ENCODE data around the gene SPATA31E1.

SPATA31E1 gene

DNA sequence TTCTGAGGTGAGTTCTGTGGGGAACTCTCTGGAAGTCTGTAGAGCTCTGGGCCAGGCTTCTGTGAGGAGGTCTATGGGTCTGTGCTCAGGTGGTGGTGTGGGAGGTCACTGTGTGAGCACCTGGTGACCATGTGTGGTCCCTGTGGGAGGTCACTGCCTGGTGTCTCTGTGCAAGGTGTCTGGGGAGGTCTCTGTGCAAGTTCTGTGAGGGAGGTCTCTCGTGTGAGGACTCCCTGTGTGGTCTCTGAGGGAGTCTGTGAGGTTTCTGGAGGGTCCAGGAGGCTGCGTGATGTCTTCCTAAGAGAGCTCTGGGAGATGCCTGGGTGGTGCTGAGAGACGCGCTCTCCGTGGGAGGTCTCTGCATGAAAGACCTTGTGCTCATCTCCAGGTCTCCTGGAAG, 6.0 kb upstream of the SPATA31E1 start:
- no peak for TF ChIP-seq YY1 (IDR thresholded peaks at IDR 0.05; ENCODE audit: low read depth)
- TF ChIP-seq TAF1 (IDR thresholded peaks at IDR 0.05; ENCODE audit: low read depth) = no peak
- TF ChIP-seq TEAD4 (IDR thresholded peaks at IDR 0.05) = no peak
- TF ChIP-seq EP300 (IDR thresholded peaks at IDR 0.05; ENCODE audit: borderline replicate concordance) = no peak
- no peak for TF ChIP-seq CEBPB (IDR thresholded peaks at IDR 0.05)
- no peak for TF ChIP-seq MAX (IDR thresholded peaks at IDR 0.05)
- TF ChIP-seq, protein P1, sequence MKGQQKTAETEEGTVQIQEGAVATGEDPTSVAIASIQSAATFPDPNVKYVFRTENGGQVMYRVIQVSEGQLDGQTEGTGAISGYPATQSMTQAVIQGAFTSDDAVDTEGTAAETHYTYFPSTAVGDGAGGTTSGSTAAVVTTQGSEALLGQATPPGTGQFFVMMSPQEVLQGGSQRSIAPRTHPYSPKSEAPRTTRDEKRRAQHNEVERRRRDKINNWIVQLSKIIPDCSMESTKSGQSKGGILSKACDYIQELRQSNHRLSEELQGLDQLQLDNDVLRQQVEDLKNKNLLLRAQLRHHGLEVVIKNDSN (IDR thresholded peaks at IDR 0.05) = no peak
- TF ChIP-seq EGR1 (IDR thresholded peaks at IDR 0.05) = no peak
- TF ChIP-seq ZBTB7A (IDR thresholded peaks at IDR 0.05; ENCODE audit: low read depth) = no peak
- no peak for TF ChIP-seq TCF12 (IDR thresholded peaks at IDR 0.05; ENCODE audit: low read depth)
- no peak for TF ChIP-seq CREB1 (IDR thresholded peaks at IDR 0.05; ENCODE audit: low read depth)
- TF ChIP-seq RAD21 (IDR thresholded peaks at IDR 0.05; ENCODE audit: low read depth) = no peak
- no peak for TF ChIP-seq NFIC (IDR thresholded peaks at IDR 0.05)
- no peak for TF ChIP-seq FOXM1 (IDR thresholded peaks at IDR 0.05; ENCODE audit: borderline replicate concordance, low read depth)
- no peak for TF ChIP-seq REST (IDR thresholded peaks at IDR 0.05; ENCODE audit: low read depth)

DNA sequence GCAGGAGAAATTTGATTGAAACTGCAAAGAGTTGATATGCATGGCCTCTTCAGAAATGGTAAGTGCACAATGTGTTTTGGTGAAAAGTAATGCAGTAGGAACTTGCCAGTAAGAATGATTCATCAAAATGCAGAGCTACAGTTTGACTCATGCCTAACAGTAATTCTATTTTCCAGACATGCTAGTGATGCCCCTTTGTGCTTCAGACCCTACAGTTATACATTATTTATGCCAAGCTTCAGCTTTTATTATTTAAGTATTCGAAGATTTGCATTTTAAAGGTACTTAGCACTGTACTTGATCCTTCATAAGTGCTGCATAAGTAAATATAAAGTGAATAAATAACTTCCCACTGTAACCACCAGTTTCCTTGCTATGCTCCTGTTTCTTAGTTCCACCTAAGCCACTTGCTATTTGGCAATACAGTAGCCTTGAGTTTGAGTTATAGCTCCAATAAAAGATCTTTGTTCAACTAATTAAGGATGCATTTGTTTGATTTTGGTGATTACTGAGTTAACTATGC, 3.6 kb upstream of the SPATA31E1 start:
- TF ChIP-seq TEAD4 (IDR thresholded peaks at IDR 0.05) (no peak), CREB1 (IDR thresholded peaks at IDR 0.05; ENCODE audit: low read depth) (no peak), REST (IDR thresholded peaks at IDR 0.05; ENCODE audit: low read depth) (no peak), FOXM1 (IDR thresholded peaks at IDR 0.05; ENCODE audit: borderline replicate concordance, low read depth) (no peak), CEBPB (IDR thresholded peaks at IDR 0.05) (no peak), EP300 (IDR thresholded peaks at IDR 0.05; ENCODE audit: borderline replicate concordance) (no peak), YY1 (IDR thresholded peaks at IDR 0.05; ENCODE audit: low read depth) (no peak), MAX (IDR thresholded peaks at IDR 0.05) (no peak), EGR1 (IDR thresholded peaks at IDR 0.05) (no peak), ZBTB7A (IDR thresholded peaks at IDR 0.05; ENCODE audit: low read depth) (no peak), NFIC (IDR thresholded peaks at IDR 0.05) (no peak), TCF12 (IDR thresholded peaks at IDR 0.05; ENCODE audit: low read depth) (no peak), RAD21 (IDR thresholded peaks at IDR 0.05; ENCODE audit: low read depth) (no peak), TAF1 (IDR thresholded peaks at IDR 0.05; ENCODE audit: low read depth) (no peak)
- TF ChIP-seq, protein P1 (IDR thresholded peaks at IDR 0.05) = no peak

DNA sequence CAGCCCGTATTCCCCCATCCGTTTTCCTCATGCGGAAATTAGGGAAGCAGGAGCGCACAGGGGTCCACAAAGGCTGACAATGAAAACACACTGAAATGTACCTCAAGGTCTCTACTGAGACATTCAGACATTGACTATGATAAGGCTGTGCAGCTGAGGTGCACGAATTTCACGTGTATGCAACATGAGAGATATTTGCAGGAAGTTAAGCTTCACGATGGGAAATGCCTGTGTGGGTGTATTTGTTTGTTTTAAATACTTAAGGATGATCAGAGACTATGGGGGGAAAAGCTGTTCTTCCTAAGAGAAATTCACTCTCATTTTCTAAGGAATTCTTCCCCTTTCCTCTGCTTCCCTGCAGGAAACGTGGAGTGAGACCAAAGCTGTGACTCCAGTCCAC, 2.6 kb upstream of the SPATA31E1 start:
- no peak for TF ChIP-seq TAF1 (IDR thresholded peaks at IDR 0.05; ENCODE audit: low read depth)
- no peak for TF ChIP-seq REST (IDR thresholded peaks at IDR 0.05; ENCODE audit: low read depth)
- TF ChIP-seq CREB1 (IDR thresholded peaks at IDR 0.05; ENCODE audit: low read depth) = no peak
- no peak for TF ChIP-seq NFIC (IDR thresholded peaks at IDR 0.05)
- no peak for TF ChIP-seq ZBTB7A (IDR thresholded peaks at IDR 0.05; ENCODE audit: low read depth)
- no peak for TF ChIP-seq EGR1 (IDR thresholded peaks at IDR 0.05)
- no peak for TF ChIP-seq CEBPB (IDR thresholded peaks at IDR 0.05)
- no peak for TF ChIP-seq FOXM1 (IDR thresholded peaks at IDR 0.05; ENCODE audit: borderline replicate concordance, low read depth)
- TF ChIP-seq RAD21 (IDR thresholded peaks at IDR 0.05; ENCODE audit: low read depth) = no peak
- no peak for TF ChIP-seq EP300 (IDR thresholded peaks at IDR 0.05; ENCODE audit: borderline replicate concordance)
- TF ChIP-seq YY1 (IDR thresholded peaks at IDR 0.05; ENCODE audit: low read depth) = no peak
- TF ChIP-seq TEAD4 (IDR thresholded peaks at IDR 0.05) = no peak
- no peak for TF ChIP-seq TCF12 (IDR thresholded peaks at IDR 0.05; ENCODE audit: low read depth)
- TF ChIP-seq MAX (IDR thresholded peaks at IDR 0.05) = no peak
- TF ChIP-seq, protein P1 (IDR thresholded peaks at IDR 0.05) = no peak
